CD4-positive, alpha-beta T cell treated with Interleukin-2 at 100 ng/mL for 4 hours (primary cell): ENCODE data around the gene SLC25A44.

Experiments
- DNase-seq: peaks from one replicate; pipeline ENCODE4 v3.0.0-alpha.2; 2020; ENCODE audit warnings: low spot score

SLC25A44 gene

GRCh38 chr1:156241311-156241811 is 47.5 kb downstream of the SLC25A44 start:
- no peak for DNase-seq

DNA sequence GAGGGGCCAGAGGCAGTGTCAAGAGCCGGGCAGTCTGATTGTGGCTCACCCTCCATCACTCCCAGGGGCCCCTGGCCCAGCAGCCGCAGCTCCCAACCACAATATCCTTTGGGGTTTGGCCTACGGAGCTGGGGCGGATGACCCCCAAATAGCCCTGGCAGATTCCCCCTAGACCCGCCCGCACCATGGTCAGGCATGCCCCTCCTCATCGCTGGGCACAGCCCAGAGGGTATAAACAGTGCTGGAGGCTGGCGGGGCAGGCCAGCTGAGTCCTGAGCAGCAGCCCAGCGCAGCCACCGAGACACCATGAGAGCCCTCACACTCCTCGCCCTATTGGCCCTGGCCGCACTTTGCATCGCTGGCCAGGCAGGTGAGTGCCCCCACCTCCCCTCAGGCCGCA is 48.0 kb downstream of the SLC25A44 start, which contains the start of gene BGLAP:
Gene BGLAP, plus strand, starts transcription at position 259 of the 400 bp plus-strand sequence. Its CDS starts 48 bp downstream, at position 307.
- no peak for DNase-seq

GRCh38 chr1:156242738-156243137 is 48.8 kb downstream of the SLC25A44 start:
- no peak for DNase-seq

DNA sequence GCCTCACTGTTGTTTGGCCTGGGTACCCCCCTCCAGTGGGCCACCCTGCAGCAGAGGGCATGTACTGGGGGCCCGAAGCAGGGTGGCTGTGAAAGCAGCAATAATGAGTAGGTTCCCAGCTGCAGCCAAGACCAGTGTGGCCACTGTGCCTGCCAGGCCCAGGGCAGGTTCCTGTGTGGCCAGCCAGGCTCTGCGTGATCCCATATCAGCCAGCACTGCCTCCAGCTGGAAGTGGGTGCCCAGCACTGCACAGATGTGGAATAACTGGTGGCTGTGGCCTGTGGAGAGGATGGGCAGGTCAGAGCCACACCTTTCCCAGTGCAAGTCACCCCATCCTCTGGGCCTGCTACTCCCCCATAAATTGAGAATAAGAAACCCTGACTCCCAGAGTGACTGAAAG is 50.2 kb downstream of the SLC25A44 start:
- no peak for DNase-seq

- DNase-seq, result no peak
These were observed 50.8 kb downstream of the SLC25A44 start for GRCh38 chr1:156244712-156245111.

DNA sequence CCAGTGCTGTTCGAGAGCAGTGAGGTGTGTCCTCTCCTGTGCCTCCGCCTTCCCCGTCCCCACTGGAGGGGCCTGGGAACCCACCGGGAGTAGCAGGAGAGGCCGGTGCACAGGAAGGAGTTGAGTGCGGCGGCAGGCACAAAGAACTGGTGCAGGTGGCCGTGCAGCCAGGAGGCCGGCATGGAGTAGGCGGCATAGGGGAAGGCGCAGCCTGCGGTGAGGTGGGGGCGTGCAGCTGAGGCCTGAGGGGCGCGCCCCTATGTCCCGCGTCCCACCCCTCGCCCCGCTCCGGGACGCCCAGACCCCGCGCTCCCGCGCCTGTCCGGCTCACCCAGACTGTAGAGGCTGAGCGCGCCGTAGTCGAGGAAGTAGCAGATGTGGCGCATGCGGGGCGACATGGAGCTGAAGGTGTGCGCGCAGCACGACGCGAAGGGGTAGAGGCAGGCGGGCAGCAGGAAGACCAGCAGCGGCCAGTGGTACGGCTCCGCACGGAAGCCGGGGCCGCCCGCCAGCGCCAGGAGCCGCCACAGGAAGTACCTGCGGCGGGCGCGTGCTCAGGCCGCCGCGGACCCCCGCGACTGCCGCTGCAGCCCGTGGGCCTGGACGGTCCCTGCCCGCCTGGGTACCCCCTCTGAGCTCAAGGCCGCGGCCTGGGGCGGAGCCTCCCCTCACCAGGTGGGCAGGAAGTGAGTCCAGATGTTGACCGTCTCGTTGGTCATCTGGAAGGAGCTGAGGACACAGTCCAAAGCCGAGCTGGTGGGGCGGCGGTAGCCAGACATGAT is 51.7 kb downstream of the SLC25A44 start:
- peak; percentile 33 for DNase-seq

GRCh38 chr1:156246241-156246780 is 52.4 kb downstream of the SLC25A44 start:
- no peak for DNase-seq

DNA sequence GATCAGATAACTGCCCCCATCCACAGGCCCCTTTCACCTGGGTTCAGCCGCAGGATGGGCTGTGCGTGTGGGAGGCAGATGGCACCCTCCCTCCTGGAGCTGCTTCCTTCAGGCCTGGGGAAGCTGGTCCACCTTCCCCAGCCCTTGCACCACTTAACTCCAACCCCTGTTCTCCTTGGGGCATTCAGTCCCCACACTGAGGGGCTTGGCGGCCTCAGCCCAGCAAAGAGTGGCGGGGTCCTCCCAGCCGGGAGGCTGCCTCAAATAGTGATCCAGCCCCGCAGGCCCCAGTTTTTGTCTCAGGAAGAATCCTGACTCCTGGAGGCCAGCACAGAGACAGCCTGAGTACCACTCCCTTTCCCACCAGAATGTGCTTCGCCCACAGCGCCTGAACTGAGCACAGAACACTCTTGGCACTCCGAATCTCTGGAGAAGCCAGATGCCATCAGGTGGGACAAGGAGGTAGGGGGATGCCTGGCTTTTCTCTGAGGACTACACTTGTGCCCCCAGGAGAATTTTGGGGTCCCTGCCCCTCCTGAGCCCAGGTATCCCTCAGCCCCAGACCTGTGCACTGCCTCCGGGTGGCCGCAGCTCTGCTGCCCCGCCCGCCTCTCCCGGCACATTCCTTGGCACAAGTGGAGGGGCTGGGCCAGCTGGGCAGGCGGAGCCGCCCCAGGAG is 53.0 kb downstream of the SLC25A44 start:
- DNase-seq, result no peak

GRCh38 chr1:156247460-156248322 is 53.8 kb downstream of the SLC25A44 start, which contains the start of gene PAQR6:
Gene PAQR6, minus strand, starts transcription at chr1:156248056. Its CDS starts 1,325 bp downstream, at chr1:156246731.
- DNase-seq, result no peak

DNA sequence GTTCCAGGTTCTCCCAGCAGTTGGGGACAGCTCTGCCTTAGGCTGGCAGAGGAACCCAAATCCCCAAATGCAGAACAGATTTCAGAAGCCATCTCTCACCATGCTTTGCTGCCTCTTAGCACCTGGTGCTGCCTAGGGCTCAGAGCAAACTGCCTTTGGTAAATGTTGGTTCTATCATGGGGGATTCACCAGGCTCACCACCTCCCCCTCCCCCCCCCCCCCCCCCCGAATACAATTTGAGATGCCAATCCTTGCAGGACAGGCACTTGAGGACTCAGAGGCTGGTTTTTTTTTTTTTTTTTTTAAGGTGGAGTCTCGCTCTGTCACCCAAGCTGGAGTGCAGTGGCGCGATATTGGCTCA is 54.4 kb downstream of the SLC25A44 start:
- no peak for DNase-seq

- DNase-seq, result no peak
These were observed 55.7 kb downstream of the SLC25A44 start for GRCh38 chr1:156249593-156249992.

DNA sequence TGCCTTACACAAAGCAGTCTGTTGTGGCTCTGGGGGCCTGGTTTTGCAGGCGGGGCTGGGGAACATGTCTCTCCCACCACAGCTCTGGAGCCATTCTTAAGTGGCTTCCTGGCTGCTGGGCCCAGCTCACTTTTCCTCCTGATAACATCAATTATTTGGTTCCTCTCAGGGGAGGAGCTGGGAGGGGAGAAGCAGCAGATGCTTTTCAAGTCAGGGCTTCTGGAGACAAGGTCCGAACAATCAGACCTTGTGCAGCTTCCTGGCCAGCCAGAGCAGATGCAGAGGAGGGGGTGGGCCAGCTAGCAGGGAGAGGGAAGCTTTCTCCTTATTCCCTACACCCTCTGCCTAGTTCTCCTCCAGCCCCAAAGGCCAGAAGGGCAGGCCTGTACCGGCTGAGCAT is 57.6 kb downstream of the SLC25A44 start:
- DNase-seq, result no peak

DNA sequence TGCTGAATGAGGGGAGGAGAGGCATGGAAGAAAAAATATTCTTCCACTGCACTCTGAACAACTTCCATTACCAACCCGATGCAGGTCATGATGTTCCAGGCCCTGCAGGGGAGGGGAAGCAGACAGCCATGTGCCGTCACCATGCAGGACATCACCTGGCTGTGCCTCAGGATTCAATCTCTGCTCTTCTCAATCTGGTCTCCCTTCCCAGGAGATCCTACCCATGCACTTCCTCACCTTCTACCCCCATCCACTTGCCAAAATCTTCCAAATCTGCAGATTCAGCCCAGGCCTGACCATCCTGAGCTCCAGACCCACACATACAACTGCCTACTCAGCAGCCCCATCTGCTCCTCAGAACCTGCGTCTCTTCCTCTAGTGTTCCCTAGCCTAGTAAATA is 59.7 kb downstream of the SLC25A44 start:
- no peak for DNase-seq

- DNase-seq, result no peak
These were observed 63.8 kb downstream of the SLC25A44 start for GRCh38 chr1:156257711-156258110.

DNA sequence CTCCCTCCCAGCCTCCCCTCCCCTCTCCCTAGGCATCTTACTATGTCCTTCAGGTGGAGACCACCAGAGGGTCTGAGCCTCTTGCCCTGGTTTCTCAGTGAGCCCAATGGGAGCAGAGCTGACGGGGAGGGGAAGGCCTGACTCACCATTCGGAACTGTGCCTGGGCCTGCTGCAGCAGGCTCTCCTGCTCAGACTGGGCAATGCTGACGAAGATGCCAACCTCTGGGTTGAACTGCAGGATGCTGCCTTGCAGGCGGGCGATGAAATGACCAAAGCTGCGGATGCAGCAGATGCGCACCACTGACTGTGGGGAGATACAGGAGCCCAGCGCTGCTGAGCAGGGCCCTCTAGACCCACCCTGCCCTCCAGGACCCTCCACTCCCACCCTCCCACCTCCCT is 65.0 kb downstream of the SLC25A44 start:
- DNase-seq, result no peak

- DNase-seq, result no peak
These were observed 65.9 kb downstream of the SLC25A44 start for GRCh38 chr1:156259805-156260204.

DNA sequence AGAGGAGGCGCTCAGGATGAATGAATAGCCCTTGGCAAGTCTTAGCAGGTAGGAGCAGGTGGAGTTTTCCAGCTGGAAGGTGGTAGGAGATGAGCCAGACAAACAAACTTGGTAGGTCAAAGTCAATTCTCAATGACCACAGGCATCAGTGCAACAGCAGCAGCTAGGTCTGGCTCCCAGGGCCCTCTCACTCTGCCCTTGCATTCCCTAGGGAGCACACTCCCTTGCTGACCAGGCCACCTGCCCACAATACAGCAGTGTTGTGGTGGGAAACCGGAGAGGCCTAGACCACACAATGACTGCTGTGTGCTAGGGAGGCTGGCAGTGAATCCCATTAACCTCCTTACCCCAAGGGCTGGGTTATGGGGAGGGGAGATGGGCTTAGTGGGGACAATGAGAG is 67.0 kb downstream of the SLC25A44 start:
- no peak for DNase-seq
